Measurements from ENCODE around the gene ZNF117. TPM values are rescaled to one million over a fixed set of nuclear protein-coding genes. Genes with fewer than 3 reads are reported as not detected.
"Not testable (repeated sequence)": the region's sequence is repeated elsewhere in the genome, so short reads cannot be mapped to it uniquely, and the experiment has no call there.

ZNF117 gene
- total RNA-seq, 2 donors from 2014 or later = 2.0 to 2.8 TPM

GRCh38 chr7:65001291-65001814 lies 10.5 kb upstream of the ZNF117 start:
- H3K9me3 Mint-ChIP-seq = peaks cover 37 to 46% of the 10 kb centered on the region in 2 donors
- no peak for DNase-seq (ENCODE audit: low spot score in 2 of 2)
- no peak overlapping the region for H3K27ac Mint-ChIP-seq
- H3K36me3 Mint-ChIP-seq = peaks cover 71 to 97% of the 10 kb centered on the region in 2 donors
- no peak for ATAC-seq

GRCh38 chr7:64999165-65000004 lies 8.5 kb upstream of the ZNF117 start:
- no peak for ATAC-seq
- H3K9me3 Mint-ChIP-seq = peaks cover 47 to 52% of the 10 kb centered on the region in 2 donors

GRCh38 chr7:64998865-64999164 lies 8.0 kb upstream of the ZNF117 start:
- DNase-seq (ENCODE audit: low spot score in 2 of 2) (no peak), ATAC-seq (no peak)
- no peak overlapping the region for H3K27ac Mint-ChIP-seq
- H3K36me3 Mint-ChIP-seq = peaks cover 67 to 75% of the 10 kb centered on the region in 2 donors
- peaks cover 47 to 54% of the 10 kb centered on the region in 2 donors for H3K9me3 Mint-ChIP-seq

More at GRCh38 chr7:64999165-65000004, 8.5 kb upstream of the ZNF117 start:
- Mint-ChIP-seq H3K27ac (no peak overlapping the region), H3K36me3 (peaks cover 66 to 81% of the 10 kb centered on the region in 2 donors)
- no peak for DNase-seq (ENCODE audit: low spot score in 2 of 2)

- DNase-seq (ENCODE audit: low spot score in 2 of 2) (no peak), ATAC-seq (no peak)
- H3K9me3 Mint-ChIP-seq = peaks cover 45 to 54% of the 10 kb centered on the region in 2 donors
- peaks cover 67% of the 10 kb centered on the region in 2 donors for H3K36me3 Mint-ChIP-seq
- no peak overlapping the region for H3K27ac Mint-ChIP-seq
Measured at GRCh38 chr7:64997927-64998391, 7.1 kb upstream of the ZNF117 start.

- Mint-ChIP-seq H3K9me3 (peaks cover 46 to 53% of the 10 kb centered on the region in 2 donors), H3K36me3 (peaks cover 66 to 67% of the 10 kb centered on the region in 2 donors), H3K27ac (no peak overlapping the region)
- ATAC-seq (no peak), DNase-seq (ENCODE audit: low spot score in 2 of 2) (no peak)
Measured at GRCh38 chr7:64997164-64997908, 6.5 kb upstream of the ZNF117 start.

- no peak for ATAC-seq
- H3K27ac Mint-ChIP-seq = no peak overlapping the region
- H3K9me3 Mint-ChIP-seq = peaks cover 53 to 56% of the 10 kb centered on the region in 2 donors
- no peak for DNase-seq (ENCODE audit: low spot score in 2 of 2)
- peaks cover 67 to 69% of the 10 kb centered on the region in 2 donors for H3K36me3 Mint-ChIP-seq
Measured at GRCh38 chr7:64996305-64996704, 5.5 kb upstream of the ZNF117 start.

- DNase-seq (ENCODE audit: low spot score in 2 of 2) (no peak), ATAC-seq (no peak)
- Mint-ChIP-seq H3K27ac (no peak overlapping the region), H3K9me3 (peaks cover 49 to 53% of the 10 kb centered on the region in 2 donors), H3K36me3 (peaks cover 60 to 67% of the 10 kb centered on the region in 2 donors)
Measured at GRCh38 chr7:64993901-64994300, 3.1 kb upstream of the ZNF117 start.

GRCh38 chr7:64992971-64993370 lies 2.1 kb upstream of the ZNF117 start:
- Mint-ChIP-seq H3K36me3 (peaks cover 60 to 68% of the 10 kb centered on the region in 2 donors), H3K9me3 (peaks cover 52 to 54% of the 10 kb centered on the region in 2 donors), H3K27ac (no peak overlapping the region)
- ATAC-seq (no peak), DNase-seq (ENCODE audit: low spot score in 2 of 2) (no peak)

- no peak for DNase-seq (ENCODE audit: low spot score in 2 of 2)
- Mint-ChIP-seq H3K9me3 (peaks cover 55 to 59% of the 10 kb centered on the region in 2 donors), H3K36me3 (peaks cover 63 to 80% of the 10 kb centered on the region in 2 donors), H3K27ac (no peak overlapping the region)
- no peak for ATAC-seq
Measured at GRCh38 chr7:64990216-64990615, 620 bp downstream of the ZNF117 start.

- no peak for ATAC-seq
- peaks cover 45 to 47% of the 10 kb centered on the region in 2 donors for H3K9me3 Mint-ChIP-seq
- DNase-seq (ENCODE audit: low spot score in 2 of 2) = no peak
- no peak overlapping the region for H3K27ac Mint-ChIP-seq
- peaks cover 64 to 65% of the 10 kb centered on the region in 2 donors for H3K36me3 Mint-ChIP-seq
Measured at GRCh38 chr7:64978497-64979203, 12.2 kb downstream of the ZNF117 start.

- H3K9me3 Mint-ChIP-seq = peaks cover 23 to 26% of the 10 kb centered on the region in 2 donors
- ATAC-seq (no peak), DNase-seq (ENCODE audit: low spot score in 2 of 2) (no peak)
- peaks cover 7 to 21% of the 10 kb centered on the region in 2 donors for H3K36me3 Mint-ChIP-seq
- H3K27ac Mint-ChIP-seq = no peak overlapping the region
Measured at GRCh38 chr7:64965594-64965993, 25.2 kb downstream of the ZNF117 start.

- Mint-ChIP-seq H3K36me3 (peaks cover 0 to 30% of the 10 kb centered on the region in 2 donors), H3K27ac (no peak overlapping the region), H3K9me3 (peaks cover 18 to 20% of the 10 kb centered on the region in 2 donors)
- DNase-seq (ENCODE audit: low spot score in 2 of 2) = no peak
- no peak for ATAC-seq
Measured at GRCh38 chr7:64959072-64959747, 31.6 kb downstream of the ZNF117 start.

GRCh38 chr7:64951250-64951848 lies 39.5 kb downstream of the ZNF117 start:
- H3K27ac Mint-ChIP-seq = no peak overlapping the region
- peak; percentile 36 to 49 for ATAC-seq
- no peaks in the 10 kb centered on the region for H3K9me3 Mint-ChIP-seq
- DNase-seq (ENCODE audit: low spot score in 2 of 2) = no peak
- peaks cover 0 to 4% of the 10 kb centered on the region in 2 donors for H3K36me3 Mint-ChIP-seq

GRCh38 chr7:64950673-64951072 lies 40.2 kb downstream of the ZNF117 start:
- not testable (repeated sequence) for ATAC-seq, H3K9me3 Mint-ChIP-seq, H3K27ac Mint-ChIP-seq

GRCh38 chr7:64948774-64949173 lies 42.1 kb downstream of the ZNF117 start:
- not testable (repeated sequence) for H3K36me3 Mint-ChIP-seq; DNase-seq (ENCODE audit: low spot score in 2 of 2); H3K27ac Mint-ChIP-seq; H3K9me3 Mint-ChIP-seq; ATAC-seq

More at GRCh38 chr7:64950673-64951072, 40.2 kb downstream of the ZNF117 start:
- not testable (repeated sequence) for H3K36me3 Mint-ChIP-seq; DNase-seq (ENCODE audit: low spot score in 2 of 2)
